ENCODE data around the gene TMEM254.
A peak's percentile ranks its signal among the peaks of the same experiment; 100 is the strongest.
"Not testable (repeated sequence)": the region's sequence is repeated elsewhere in the genome, so short reads cannot be mapped to it uniquely, and the experiment has no call there.

The TMEM254 gene

DNA sequence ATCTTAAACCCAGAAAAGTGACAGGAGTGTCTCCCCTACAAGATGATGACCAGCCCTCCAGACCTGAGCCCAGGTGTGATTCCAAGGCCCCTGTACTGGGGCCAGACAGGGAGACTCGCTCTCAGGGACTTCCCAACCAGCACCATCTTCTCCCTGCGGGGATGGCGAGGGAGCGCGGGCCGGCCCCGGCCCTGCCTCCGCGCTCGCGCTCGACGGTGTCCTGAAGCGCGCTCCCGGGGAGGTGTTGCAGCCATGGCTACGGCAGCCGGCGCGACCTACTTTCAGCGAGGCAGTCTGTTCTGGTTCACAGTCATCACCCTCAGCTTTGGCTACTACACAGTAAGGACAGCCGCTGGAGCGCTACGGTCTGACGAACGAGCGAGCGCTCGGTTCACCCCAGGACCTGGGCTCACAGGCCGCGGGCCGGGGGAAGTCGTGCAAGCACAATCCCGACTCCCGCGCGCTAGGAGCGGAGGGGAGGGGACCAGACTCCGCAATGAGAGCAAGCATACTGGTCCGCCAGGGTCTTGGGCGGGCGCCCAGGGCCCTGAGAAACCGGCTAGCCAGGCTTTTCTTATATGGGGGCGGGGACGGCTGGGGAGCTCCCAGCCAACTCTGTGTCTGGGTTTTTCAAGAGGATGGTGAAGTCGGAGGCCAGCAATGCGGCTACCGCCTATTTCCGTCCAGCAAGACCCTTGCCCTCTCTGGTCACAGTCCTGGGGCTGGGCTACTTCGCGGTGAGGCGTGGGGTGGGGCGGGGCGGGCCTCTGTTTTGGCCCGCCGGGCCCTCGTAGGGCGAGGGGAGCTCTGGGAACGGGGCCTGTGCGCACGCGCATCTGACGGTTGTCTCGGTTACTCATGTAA is at the start of gene TMEM254:
Gene TMEM254, plus strand, starts transcription at position 218 of the 864 bp plus-strand sequence. Its CDS starts 35 bp downstream, at position 253.
- peak; percentile 58 for DNase-seq (ENCODE audit: low read depth)

- not testable (repeated sequence) for DNase-seq (ENCODE audit: low read depth)
These were observed 49.3 kb upstream of the TMEM254 start for GRCh38 chr10:80029205-80029604.

GRCh38 chr10:80029865-80030264 is 48.6 kb upstream of the TMEM254 start:
- not testable (repeated sequence) for DNase-seq (ENCODE audit: low read depth)

DNA sequence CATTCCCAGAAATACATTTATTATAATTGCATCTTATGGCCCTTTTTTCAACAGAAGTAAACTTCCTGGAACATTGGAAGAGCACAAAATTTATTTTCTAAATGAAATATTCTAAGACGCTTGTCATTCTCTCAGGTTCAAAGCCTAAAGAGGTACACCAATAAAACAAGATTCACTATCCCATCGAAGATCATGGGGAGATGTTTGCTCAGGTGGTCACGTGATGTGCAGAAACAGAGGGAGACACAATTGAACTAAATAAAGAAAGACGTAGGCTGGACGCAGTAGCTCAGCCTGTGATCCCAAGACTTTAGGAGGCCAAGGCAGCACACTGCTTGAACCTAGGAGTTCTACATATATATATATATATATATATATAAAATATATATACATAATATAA is 46.0 kb upstream of the TMEM254 start:
- DNase-seq (ENCODE audit: low read depth), result no peak

DNA sequence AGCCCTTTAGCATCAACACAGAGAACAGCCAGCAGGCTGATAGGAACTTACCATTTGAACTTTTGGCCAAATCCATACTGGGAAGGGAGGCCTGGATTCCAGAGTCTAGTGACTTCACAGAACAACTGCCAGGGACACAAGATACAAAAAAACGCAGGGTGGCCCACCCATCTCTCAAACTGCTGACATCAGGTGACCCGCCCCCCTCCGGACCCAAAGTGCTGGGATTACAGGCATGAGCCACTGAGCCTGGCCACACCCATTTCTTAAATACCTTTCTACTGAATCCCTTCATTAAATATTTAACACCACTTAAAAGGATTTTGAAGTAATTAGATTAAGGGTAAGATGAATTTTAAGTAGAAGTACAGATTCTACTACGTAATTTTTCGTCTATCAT is 43.7 kb upstream of the TMEM254 start:
- DNase-seq (ENCODE audit: low read depth), result not testable (repeated sequence)

DNA sequence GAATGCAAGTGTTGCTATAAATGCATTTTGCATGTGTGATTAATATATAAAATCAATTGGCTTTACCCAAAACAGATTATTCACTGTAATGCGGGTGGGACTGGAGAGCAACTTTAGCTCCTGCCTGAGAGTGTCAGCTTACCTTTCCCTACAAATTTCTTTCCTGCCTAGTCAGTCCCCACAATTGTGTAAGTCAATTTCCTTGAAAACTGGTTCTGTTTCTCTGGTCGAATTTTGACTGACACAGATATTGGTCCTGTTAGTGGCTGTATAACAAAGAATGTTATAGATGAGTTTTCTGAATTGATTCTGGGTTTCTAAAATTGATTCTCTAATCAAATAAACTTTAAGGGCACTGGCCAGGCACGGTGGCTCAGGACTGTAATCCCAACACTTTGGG is 43.0 kb upstream of the TMEM254 start:
- not testable (repeated sequence) for DNase-seq (ENCODE audit: low read depth)

DNA sequence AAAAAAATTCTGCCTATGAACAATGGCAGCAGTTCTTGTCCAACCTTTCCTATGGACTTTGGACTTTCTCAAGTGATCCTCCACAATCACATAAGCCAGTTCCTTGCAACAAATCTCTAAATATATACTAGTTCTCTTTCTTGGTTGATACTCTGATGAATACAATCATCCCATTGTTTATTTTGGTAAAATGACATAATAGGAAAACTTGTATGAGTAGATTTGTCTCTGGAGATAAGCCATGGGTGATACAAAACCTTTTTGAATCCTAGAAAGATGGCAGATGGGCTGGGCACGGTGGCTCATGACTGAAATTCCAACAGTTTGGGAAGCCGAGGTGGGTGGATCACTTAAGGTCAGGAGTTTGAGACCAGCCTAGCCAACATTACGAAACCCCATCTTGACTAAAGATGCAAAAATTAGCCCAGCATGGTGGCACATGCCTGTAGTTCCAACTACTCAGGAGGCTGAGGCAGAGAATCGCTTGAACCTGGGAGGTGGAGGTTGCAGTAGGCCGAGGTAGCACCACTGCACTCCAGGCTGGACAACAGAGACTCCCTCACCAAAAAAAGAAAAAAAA is 41.5 kb upstream of the TMEM254 start:
- not testable (repeated sequence) for DNase-seq (ENCODE audit: low read depth)

DNA sequence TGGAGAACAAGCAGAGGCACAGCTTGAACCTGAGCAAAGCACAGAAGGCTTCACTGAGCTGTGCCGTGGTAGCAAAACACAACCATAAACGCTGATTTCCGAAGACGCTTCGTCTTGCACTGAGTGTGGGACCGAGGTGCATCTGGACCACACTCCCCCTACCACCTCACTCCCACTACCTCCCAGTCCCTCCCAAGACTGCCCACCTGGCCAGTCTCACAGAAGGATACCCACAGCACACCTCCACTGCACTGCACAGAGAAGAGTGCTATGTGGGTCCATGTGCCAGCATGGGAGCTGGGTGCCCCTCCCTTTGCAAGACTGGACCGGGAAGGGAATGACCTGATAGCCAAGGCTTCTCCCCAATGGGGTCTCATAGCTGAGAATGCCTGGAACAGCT is 40.2 kb upstream of the TMEM254 start:
- DNase-seq (ENCODE audit: low read depth), result not testable (repeated sequence)

GRCh38 chr10:80041162-80041561 is 37.3 kb upstream of the TMEM254 start:
- no peak for DNase-seq (ENCODE audit: low read depth)

GRCh38 chr10:80044935-80045334 is 33.5 kb upstream of the TMEM254 start:
- not testable (repeated sequence) for DNase-seq (ENCODE audit: low read depth)

DNA sequence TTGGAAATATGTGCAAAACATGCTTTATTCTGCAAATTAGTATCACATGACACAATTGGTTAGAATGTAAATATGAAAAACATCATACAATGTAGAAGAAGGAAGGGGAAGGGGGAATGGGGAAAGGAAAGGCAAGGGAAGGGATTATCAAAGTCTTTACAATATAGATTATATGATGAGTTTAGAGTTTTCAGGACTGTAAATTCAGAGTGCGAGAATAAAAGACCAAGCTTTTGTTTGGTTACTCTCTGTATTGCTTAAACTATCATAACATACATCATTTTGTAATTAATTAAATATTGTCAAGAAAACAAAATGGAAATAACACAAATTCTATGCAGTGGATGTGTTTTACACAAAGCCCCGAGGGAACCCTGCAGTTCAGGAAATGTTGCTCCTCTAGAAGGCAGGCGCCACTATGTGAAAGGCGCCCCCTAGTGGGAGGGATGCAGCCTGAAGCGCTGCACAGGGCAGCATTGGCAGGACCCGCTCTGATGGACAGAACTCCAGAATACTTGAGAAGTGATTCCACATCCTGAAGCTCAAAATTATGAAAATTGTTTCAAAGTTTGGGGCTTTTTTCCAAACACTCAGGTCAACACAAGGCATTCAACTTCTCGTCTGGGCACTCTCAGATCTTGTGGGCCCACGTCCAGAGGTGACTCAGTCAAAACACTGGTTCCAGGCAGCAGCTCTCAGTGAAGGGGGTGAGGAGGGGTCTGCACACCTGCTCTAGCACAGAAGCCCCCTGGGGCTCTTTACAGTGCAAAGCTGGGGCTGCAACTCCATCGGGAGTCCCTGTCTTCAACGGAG is 31.6 kb upstream of the TMEM254 start:
- DNase-seq (ENCODE audit: low read depth), result peak; percentile 44

- DNase-seq (ENCODE audit: low read depth), result no peak
These were observed 27.7 kb upstream of the TMEM254 start for GRCh38 chr10:80050752-80051151.

- no peak for DNase-seq (ENCODE audit: low read depth)
These were observed 26.5 kb upstream of the TMEM254 start for GRCh38 chr10:80051993-80052392.

GRCh38 chr10:80055760-80056159 is 22.7 kb upstream of the TMEM254 start:
- no peak for DNase-seq (ENCODE audit: low read depth)

GRCh38 chr10:80057171-80057570 is 21.3 kb upstream of the TMEM254 start:
- no peak for DNase-seq (ENCODE audit: low read depth)

DNA sequence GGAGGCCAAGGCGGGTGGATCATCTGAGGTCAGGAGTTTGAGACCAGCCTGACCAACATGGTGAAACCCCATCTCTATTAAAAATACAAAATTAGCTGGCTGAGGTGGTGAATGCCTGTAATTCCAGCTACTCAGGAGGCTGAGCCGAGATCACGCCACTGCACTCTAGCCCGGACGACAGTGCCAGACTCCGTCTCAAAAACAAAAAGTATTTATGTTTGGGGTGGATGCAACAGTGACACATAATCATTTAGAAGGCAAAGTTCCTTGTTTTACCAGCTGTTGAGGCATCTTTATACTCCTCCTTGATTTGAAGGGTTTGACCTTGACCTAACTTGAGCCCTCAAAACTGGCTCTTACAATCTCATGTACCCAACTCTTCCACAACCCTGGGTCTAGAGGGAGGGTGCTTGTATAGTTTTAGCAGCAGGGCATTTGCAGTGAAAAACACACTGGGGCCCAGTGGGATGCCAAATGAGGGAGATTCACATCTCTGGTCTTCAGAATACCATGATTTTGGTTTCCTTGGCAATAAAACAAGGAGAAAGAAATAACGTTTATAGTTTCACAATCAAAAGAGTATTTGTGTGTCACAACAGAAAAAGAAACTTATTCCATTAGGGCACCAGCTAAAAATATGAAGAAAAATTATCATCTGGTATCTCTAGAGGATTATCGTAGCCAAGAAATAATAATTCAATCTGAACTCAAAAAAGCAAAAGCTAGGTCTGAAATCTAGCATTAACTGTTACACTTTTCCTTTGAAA is 14.2 kb upstream of the TMEM254 start:
- no peak for DNase-seq (ENCODE audit: low read depth)

DNA sequence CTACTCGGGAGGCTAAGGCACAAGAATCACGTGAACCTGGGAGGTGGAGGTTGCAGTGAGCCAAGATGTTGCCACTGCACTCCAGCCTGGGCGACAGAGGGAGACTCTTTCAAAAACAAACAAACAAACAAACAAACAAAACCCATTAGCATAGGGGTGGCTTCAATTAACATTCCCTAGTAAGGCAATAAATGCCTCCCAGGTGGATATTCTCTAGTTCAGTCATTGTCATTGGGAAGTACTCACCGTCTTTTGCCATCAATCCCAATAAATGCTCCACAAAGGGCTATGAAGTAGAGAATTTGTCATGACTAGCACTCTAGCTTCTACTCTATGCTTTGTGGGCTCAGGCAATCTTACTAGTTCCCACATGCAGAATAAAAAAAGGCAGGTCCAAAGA is 11.7 kb upstream of the TMEM254 start:
- no peak for DNase-seq (ENCODE audit: low read depth)

- not testable (repeated sequence) for DNase-seq (ENCODE audit: low read depth)
These were observed 10.6 kb upstream of the TMEM254 start for GRCh38 chr10:80067821-80068220.

- no peak for DNase-seq (ENCODE audit: low read depth)
These were observed 10.2 kb upstream of the TMEM254 start for GRCh38 chr10:80068270-80068669.

- DNase-seq (ENCODE audit: low read depth), result no peak
These were observed 8.4 kb upstream of the TMEM254 start for GRCh38 chr10:80070057-80070456.

- DNase-seq (ENCODE audit: low read depth), result no peak
These were observed 5.9 kb upstream of the TMEM254 start for GRCh38 chr10:80072584-80072983.

DNA sequence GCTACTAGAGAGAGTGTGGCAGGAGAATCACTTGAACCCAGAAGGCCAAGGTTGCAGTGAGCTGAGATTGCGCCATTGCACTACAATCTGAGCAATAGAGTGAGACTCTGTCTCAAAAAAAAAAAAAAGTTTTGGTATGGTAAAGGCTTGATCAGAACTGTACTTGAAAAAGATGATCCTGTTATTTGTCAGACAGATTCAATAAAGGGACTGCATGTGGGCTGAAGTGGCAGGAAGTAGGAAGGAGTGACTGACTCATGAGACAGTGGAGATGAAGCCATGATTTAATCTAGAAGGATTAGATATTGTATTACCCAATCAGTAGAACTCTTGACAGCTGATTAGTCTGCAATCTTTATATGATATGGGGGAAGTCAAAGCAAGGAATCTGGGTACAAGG is 2.7 kb upstream of the TMEM254 start:
- DNase-seq (ENCODE audit: low read depth), result no peak

Measured in CMK (cell line).